GM18867 (cell line): Measurements from ENCODE around the gene ATG7.

Experiments
- ATAC-seq: cut with Tn5 transposase; IDR thresholded peaks from one replicate; pipeline ENCODE4 v1.9.1; 2021; ENCODE audit warnings: mild to moderate bottlenecking, moderate library complexity; ENCODE audit not compliant: unreplicated experiment

Gene ATG7

DNA sequence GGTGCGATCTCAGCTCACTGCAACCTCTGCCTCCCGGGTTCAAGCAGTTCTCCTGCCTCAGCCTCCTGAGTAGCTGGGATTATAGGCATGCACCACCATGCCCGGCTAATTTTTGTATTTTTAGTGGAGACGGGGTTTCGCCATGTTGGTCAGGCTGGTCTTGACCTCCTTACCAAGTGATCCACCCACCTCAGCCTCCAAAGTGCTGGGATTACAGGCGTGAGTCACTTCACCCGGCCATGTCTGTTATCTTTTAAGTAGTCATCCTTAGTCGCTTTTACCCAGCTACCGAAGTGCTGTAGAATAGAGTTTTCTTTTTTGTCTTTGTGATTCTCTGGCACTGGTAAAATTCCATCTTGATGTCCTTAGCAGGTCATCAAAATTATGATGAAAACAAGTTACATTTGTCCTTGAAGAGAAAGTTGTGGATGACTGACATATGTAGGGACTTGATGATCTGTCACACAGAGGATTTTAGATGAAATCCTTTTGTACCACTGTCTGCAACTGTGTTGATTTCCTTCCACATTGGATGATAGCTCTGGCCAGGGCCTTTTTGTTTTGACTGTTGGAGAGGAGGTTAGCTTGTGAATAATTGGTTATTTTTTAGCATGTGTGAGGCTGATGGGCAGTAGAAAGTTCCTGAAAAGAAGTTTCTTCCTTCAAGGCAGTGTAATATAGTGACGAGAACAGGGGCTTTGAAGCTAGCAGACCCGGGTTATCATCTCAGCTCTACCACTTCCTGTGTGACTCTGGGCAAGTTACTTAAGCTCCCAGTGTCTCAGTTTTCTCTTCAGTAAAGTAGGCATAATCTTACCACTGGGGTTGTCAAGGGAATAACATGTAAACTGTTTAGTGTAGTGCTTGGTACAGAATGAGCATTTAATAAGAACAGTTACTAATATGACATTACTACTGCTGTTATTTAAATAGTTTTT is 18.8 kb downstream of the ATG7 start:
- ATAC-seq: peak; percentile 59

DNA sequence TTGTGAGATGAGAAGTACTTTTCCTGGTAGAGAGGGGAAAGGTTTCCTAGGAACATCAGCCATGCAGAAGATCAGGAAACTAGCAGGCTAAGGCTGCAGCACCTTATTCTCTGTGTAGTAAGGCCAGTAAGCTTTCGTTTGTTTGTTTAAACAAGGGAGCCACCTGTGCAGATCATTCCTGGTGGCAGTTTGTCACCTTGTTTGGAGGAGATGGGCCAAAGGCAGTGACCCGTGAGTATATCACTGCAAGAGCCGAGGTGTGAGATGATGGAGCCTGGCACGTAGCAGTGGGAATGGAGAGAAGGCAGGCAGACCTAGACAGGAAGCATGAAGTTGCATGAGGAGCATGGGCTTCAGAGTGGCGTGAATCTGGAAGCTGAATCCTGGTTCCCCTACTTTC is 19.6 kb downstream of the ATG7 start:
- ATAC-seq: no peak

DNA sequence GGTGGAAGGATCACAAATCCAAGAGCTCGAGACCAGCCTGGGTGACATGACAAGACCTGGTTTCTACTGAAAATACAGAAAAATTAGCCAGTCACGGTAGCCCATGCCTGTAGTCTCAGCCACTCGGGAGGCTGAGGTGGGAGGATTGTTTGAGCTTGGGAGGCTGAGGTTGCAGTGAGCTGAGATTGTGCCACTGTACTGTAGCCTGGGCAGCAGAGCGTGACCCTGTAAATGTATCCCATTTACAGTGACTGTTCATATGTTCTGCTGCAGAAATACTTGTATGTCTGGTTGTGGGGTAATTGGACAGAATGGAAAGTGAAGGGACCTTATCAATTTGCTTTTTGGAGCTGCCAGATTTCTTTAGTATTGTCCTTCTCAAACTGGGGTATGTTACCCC is 24.9 kb downstream of the ATG7 start:
- ATAC-seq: no peak

DNA sequence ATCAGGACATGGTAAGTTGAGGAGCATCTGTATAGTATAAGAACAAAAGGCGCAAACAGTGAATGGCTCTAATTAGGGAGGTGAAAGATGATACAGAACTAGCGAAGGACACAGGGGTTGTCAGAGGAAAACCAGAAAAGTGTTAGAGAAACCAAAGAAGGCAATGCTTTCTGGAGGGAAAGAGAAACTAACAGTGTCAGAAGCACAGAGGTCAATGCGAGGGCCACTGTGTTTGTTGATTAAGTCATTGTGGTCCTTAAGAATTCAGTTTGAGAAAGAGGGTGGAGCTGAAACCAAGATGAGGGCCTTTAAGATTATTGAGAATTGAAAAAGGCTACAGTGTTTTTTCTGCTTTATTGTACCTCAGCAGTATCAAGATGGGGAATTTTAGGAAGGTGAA is 28.8 kb downstream of the ATG7 start:
- peak; percentile 95 for ATAC-seq

DNA sequence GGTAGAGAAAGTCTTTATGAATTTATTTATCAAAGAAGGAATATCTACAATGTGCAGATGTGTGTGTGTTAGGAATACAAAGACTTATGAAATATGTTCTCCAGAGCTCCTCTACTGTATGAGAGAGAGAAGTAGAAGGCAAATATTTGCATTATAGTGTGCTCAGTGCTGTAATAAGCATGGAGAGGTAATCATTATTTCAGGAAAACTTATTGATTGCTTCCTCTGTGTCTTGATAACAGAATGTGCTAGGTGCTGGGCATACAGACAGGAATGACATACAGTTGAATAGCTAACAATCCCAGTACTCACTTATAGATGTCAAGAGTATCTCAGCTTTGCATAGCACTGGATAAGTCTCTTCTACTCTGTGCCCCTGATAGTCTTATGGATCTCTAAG is 30.2 kb downstream of the ATG7 start:
- no peak for ATAC-seq

DNA sequence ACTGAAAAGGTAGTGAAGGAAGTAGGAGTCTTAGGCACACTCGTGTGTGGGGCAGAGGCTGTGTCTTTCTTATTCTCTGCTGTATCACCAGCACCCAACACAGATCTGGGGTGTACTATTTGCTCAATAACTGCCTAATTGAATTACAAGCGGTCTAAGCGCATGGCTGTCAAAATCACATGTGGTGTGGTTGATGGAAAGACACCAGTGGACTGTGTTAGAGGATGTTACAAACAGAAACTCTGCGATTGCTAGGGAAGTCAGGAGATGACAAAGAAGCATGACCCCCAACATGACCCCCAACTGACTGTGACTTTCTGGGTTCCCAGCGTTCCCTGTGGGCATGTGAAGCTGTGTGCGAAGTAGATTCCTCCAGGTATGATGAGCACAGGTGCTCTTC is 32.0 kb downstream of the ATG7 start:
- ATAC-seq: no peak

DNA sequence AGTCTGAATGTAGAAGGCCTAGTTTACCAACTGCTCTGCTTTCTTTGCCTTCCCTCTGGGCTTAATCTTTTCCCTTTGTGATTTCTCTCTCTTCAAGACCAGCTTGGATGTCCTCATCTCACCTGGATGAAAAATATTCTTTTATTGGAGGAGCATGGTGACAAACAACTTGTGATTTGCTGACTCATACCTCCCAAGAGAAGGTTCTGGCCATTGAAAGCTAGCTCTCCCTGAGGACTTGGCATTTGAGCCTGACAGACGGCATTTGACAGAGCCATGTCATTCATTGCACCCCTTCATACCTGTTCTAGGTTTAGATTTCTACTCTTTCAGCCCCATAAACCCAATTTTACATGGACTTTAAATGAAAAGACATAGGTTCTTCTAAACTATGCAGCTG is 33.3 kb downstream of the ATG7 start:
- ATAC-seq: no peak

DNA sequence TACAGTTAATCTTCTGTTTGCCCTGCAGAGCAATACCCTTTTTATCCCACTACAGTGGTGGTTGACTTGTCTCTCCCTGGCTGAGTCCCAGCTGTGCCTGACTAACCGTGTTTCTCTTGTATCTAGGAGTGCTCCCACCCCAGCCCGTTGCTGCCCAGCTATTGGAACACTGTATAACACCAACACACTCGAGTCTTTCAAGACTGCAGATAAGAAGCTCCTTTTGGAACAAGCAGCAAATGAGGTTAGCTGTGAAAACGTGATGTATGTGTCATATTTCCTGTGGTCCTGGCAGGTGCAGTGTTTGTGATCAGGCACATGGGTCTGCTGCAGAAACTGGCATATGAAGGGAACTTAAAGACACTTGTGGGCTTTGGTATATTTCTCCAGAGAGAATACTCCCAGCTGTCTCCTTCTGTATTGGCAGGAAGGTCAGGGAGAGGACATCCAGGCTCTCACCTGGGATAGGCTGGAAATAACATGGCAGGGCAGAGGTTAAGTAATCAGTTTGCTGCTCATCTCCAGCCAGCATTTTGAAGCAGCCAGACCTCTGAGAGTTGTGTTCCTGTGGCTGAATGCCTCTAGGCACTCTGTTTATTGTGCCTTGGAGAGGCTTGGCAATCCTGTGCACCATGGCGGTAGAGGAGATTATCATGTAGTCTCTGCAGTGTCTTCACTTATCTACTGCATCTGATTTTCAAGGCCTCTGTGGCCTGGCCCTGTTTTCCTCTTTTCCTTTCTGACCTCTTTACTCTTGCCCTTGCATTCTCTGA is 34.8 kb downstream of the ATG7 start:
- ATAC-seq: peak; percentile 61

DNA sequence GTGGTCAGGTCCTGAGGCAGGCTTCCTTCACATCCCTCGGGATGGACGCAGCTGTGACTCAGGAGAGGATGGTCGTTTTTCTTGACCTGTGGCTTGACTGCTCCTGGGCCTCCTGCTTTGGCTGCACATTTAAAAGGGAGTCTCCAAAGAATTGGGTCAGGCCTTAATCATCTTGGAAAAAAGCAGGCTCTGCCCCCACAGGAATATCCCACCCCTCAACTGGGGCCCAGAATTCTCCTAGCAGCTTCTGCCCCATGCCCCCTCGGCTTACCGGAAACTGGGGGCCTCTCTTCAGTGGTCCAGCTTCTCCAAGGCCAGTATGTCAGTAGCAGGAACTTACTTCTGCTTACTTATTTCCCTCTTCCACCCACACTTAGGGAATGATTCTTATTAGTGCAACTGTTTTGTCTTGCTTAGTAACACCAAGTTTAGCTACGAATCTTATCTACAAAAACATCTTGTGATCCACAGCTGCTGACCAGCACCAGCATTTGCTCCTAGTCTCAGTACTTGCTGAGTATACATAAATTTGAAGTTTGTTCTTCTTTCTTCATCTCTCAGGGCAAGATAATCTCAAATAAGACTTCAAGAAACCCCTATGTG is 35.7 kb downstream of the ATG7 start:
- ATAC-seq: no peak

DNA sequence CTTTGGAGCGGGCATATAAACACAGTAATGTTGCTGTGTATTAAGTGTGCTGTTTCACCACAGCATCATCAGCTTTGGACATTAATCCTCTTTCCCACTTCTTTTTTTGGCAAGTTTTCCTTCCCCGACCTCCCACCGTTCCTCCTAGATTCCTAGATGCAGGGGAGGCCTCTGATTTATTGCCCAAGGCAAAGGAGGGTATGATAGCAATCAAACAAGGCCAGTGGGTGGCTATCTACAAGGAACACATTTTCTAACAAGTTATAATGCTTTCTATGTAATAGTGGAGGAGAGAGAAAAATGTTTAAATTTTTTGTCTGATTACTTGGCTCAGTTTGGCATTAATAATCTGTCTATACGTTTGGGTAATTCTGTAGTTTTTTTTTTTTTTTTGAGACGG is 38.1 kb downstream of the ATG7 start:
- ATAC-seq: no peak

DNA sequence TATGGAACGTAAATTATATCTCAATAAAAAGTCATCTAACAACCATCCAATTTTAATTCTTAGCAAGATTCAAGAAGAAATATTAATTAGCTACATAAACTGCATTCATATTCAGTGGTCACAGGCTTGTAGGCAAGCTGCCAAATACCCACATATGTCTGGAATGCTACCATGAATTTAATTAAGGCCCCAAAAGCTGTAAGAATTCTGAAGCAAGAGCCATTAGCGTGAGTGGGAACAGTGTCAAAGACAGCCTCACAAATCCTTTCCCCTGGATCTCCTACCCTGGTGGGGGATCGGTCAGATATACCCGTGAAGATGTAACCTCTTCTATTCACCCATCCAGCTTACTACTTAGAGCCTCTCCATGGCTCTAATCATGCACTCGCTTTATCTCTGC is 40.0 kb downstream of the ATG7 start:
- ATAC-seq: no peak

DNA sequence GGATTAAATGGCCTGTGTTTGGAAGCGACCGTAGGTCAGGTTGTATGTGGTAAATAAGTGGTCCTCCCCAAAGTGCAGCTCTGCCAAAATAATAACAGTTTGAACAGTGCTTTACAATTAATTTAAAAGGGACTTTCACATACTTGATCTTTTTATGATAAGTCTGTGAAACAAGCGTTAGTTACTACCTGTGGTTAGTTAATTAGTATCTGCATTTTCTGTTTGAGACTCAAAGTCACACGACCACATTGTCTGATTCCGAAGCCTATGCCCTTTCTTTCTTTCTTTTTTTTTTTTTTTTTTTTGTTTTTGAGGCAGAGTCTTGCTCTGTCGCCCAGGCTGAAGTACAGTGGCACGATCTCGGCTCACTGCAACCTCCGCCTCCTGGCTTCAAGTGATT is 45.1 kb downstream of the ATG7 start:
- no peak for ATAC-seq

DNA sequence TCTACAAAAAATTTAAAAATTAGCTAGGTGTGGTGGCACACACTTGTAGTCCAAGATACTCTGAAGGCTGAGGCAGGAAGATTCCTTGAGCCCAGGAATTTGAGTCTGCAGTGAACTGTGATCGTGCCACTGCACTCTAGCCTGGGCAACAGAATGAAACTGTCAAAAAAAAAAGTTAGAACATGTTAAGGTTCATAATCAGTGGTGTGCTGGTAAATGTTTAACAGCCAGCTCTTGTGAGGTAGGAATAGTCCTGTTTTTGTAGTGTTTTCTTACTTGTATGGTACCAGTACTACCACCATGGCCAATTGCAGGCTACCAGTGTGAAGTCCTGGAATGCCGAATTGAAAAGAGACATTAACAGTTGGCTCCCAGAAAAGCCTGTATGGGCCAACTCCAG is 50.7 kb downstream of the ATG7 start:
- no peak for ATAC-seq

DNA sequence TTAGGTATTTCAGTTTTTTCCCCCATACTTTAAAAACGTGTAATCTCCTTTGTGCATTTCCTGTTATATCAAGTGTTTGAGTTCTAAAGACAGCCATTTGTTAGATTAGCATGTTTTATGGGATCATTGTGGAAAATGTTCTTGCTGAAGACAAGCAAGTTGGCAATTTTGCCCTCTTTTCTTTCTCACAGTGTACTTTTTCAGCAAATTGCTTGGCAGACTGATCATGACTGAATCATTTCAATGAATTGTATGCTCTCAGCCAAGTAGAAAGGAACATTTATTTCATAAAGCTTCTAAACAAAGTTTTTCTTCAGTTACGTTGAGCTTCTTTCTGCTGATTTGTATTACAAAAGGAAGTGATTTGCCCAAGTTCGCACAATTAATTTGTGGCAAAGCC is 51.6 kb downstream of the ATG7 start:
- ATAC-seq: no peak

DNA sequence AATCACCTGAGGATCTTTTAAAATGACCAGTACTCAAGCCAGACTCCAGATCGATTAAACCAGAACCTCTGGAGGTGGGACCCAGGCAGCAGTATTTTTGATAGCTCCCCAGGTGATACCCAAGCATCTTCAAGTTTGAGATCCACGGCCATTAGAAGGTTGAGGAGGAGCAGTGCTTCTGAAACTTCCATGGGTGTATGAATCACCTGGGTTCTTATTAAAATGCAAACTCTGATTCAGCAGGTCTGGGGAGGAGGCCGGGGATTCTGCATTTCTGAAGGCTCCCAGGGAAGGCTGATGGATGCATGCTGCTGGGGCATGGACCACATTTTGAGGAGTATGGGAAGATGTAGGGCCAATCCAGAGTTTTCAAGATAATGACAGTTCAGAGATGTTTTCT is 55.4 kb downstream of the ATG7 start:
- ATAC-seq: no peak

DNA sequence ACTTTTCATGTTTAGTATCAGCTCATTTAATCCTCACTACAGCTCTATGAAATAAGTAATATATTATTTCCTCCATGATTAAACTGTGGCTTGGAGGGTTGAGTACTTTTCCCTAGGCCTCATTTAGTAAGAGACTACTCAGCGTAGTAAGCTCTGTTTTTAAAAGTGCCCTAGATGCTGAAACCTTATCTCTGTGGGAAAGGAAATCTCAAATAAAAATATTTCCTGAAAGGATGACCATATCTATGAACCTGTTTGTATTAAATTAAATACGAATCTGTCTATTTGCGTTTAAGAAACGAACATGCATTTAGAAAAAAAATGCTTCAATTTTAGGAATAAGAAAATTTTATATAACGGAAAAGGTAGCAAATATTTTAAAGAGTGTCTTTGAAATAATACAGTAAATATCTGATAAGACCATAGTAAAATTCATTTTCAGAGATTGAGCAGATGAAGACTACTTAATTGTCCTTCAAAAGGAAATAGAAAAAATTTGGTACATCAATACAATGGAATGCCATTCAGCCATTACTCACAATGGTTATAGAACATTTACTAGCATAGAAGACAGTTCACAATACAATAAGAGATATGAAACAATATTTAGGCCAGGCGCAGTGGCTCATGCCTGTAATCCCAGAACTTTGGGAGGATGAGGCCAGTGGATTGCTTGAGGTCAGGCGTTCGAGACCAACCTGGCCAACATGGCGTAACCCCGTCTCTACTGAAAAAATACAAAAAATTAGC is 56.2 kb downstream of the ATG7 start:
- no peak for ATAC-seq

DNA sequence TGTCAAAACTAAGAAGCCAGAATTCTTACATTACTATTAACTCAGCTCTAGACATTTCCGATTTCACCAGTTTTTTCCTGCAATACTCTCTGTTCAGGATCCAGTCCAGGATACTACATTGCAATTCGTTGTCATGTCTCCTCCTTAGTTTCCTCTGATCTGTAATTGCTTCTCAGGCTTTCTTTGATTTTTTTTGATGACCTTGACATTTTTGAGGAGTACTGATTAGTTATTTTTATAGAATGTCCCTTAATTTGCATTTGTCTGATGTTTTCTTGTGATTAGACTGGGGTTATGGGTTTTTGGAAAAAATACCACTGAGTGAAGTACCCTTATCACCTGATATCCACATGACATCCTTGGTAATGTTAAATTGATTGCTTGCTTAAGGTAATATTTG is 57.6 kb downstream of the ATG7 start:
- ATAC-seq: no peak

DNA sequence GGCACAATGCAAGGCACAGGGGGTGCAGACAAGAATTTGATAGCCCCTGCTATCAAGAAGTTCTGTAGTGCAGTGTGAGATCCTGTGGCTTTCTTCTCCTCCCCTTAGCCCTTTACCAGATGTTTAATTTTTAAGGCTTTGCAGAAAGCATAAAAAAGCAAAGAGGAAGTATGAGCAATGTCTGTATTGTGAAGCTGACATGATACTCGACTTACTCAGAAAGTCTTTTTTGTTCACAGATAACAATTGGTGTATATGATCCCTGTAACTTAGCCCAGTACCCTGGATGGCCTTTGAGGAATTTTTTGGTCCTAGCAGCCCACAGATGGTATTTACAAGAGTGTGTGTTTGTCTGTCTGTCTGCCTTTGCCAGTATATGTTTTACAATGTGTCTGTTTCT is 58.9 kb downstream of the ATG7 start:
- ATAC-seq: no peak

DNA sequence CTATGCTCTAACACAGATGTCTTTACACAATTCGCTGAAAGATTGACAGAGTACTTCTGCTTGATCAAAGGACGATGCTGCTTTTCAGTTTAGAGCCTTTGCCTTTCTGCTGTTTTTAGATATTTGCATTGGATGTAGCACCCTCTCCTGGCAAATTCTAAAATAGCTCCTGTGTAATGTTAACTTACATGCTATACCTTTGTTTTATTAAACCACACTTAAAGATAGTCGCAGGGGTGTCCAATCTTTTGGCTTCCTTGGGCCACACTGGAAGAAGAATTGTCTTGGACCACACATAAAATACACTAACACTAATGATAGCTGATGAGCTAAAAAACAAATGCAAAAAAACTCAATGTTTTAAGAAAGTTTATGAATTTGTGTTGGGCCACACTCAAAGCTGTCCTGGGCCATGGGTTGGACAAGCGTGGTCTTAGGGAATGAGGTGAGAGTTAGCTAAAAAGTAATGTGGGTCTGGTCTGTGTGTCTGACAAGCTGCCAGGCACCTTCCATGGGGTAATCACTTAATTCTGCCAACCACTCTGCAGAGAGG is 62.9 kb downstream of the ATG7 start:
- ATAC-seq: no peak

DNA sequence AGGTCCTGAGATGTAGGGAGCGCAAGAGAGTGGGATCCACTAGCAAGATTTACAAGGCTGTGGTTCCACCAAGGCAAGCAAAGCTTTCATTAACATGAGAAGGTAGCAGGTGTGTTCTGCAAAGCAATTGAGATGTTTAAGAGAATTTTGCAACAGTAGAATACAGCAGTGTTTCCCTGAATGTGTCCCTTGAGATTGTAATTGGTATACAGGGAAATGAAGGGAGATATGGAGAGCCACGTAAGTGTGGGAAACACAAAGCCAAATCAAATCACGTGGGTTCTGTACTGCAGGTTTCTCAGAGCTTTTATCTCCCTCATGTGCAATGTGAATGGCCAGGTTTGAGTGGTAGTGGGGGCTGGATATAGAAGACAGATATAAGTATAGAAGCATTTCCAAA is 67.3 kb downstream of the ATG7 start:
- no peak for ATAC-seq

DNA sequence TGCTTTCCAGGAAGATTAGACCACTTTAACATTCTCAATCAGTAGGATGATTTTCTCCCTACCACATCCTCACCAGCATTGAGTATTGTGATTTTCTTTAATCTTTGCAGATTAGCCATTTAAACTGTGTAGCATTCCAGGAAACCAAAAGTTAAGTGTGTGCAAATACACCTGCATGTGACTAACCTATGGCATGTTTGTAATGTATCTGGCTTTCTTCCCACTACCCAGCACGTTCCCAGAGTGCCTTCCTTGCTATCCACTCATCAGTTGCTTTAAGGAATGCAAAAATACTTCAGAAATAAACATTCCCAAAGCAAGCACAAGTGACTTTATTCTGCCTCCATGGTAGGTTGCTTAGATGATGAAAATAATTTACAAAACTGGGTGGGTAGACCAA is 74.2 kb downstream of the ATG7 start:
- no peak for ATAC-seq
